HG03097 (cell line): ENCODE data around the gene LMF1.
"Not testable (repeated sequence)": the region's sequence is repeated elsewhere in the genome, so short reads cannot be mapped to it uniquely, and the experiment has no call there.

Experiments
- ATAC-seq: cut with Tn5 transposase; IDR thresholded peaks from one replicate; pipeline ENCODE4 v1.9.1; 2021; ENCODE audit not compliant: unreplicated experiment, low FRiP score

Gene LMF1

GRCh38 chr16:873889-874288 lies 96.9 kb downstream of the LMF1 start:
- ATAC-seq = no peak

DNA sequence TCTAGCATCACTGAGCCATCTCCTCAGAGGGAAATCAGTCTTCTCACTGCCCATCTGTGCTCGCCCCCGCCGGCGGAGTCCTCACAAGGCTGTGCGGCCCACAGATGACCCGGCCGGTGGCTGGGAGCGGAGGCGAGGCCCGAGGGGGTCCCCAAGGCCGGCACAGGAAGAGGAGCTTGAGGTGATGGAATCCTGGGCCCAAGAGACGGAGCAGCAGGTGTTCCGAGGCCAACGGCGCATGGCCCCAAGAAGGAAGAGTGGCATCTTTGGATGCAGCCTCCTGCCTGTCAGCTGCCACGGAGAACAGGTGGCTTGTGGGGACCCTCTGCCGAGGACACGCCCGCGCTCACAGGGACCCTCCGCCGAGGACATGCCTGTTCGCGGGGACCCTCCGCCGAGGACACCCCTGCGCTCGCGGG lies 97.5 kb downstream of the LMF1 start:
- ATAC-seq = no peak

DNA sequence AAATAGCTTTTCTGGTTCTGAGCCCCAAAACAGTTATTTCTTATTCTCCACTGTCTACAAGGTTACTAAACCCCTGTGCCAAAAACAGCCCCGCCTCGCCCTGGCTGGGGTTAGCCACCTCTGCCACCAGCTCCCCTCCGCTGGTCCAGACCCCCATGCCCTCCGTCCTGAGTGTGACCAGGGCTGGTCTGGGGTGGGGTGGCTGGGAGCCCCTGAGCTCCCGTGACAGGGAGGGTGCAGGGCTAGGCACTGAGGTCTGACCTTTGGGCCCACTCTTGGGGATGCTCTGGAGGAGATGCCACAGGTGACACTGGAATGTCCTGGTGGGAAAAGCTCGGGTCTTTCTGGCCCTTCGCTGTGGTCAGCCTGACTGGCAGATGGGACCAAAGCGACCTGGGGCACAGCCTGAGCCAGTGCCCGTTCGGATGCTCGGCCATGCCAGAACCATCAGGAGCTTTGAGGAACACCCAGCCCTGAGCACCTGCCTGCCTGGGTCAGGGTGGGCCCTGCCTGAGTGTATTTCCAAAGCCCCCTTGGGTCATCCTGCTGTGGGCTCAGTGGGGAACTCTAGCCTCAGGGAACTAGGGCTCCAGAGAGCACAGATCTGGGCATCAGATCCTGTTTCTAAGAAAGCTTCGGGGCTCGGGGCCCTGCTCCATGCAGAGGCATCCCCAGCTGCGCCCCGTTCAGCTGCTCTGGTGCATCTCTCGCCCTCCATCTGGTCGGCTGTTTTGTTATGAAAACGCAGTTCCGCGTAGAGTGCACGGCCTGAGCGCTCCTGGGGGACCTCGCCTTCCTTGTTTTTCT lies 98.1 kb downstream of the LMF1 start:
- ATAC-seq = no peak

- no peak for ATAC-seq
Measured at GRCh38 chr16:871562-872345, 99.0 kb downstream of the LMF1 start.

- no peak for ATAC-seq
Measured at GRCh38 chr16:870856-871561, 99.8 kb downstream of the LMF1 start.

DNA sequence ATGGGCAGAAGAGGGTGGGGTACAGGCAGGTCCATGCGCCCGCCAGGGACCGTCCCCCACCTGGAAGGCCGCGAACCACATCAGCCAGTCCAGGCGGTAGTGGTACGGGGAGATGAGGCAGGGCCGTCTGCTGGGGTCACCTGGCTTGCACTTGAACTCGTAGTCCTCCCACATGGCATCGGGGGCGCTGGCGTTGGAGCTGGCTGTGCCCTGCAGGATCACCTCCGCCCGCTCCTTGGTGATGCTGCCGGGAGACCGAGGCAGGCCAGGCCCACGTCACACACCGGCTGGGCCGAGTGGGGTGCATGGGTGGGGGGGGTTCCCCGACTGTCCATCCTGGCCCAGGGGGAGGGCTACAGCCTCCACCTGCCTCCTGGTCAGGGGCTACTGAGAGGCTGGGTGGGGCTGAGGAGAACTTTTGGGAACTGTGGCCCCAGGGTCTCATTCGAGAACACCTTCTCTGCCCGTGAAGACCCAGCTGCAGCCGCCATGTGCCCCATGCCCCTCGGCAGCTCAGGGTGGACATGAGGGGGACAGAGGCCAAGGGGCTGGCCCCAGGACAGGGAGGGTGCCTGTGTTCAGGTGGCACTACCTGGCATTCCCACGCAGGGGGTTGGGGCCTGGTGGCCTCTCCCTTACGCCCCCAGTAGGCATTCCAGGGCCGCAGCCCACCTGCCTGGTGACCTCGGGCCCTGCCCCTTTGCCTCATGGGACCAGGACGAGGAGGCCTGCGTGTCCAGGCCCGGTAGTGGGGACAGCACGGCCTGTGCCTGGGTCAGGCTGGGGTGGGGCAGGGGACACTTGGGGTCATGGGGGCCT lies 100.8 kb downstream of the LMF1 start:
- no peak for ATAC-seq

DNA sequence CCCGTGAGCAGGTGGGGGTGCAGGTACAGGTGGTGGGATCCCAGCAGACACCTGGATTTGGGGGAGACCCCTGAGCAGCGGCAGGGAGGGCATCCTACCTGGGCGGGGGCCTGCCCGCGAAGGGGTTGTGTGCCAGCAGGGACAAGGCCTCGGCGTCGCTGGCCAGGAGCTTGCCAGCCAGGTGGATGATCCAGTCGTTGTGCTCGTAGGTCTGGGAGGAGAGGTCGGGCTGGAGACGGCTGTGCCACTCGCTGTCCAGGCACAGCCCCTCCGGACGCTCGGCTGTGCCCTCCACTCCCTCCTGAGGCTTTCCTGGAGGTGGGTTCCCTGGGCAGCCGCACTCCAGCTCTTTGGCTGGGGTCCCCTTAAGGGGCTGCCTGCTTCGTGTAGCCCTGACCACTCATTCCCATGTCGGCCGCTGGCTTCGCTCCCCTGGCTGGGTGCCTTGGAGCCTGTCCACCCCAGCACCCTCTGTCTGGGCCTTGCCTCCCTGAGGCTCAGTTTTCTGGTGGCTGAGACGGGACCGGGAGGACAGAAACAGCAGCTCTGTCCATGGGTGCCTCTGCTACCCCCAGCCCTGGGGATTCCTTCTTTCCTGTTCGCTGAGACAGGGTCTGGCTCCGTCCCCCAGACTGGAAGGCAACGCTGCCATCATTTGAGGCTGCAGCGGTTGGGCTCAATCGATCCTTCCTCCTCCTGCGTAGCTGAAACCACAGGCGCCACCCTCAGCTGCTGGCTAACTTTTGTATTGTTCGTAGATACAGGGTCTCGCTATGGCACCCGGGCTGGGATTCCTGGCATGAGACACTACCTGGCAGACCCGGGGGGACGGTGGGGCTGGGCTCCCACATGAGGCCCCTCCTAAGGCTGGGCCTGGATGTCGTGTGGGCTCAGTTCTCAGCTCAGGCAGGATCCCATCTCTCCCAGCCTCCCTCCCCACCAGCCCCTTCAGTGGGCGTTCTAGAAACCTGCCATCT lies 101.7 kb downstream of the LMF1 start:
- no peak for ATAC-seq

DNA sequence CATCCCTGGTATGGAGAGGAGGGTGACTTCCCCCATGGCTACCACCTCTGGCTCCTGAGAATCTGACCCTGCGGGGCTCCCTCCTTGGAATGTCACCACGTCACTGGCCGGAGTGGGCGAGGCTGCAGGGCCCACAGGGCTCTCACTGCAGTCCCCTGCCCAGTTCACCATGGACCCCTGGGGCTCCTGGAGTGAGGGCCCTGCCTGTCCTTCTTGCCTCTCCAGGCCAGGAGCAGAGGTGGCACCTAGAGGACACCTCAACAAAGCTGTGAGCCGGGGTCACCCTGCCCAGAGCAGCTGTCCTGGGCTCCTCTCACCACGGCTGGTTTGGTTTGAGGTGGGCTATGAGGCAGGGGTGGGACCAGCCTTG lies 102.4 kb downstream of the LMF1 start:
- no peak for ATAC-seq

GRCh38 chr16:867421-868385 lies 103.1 kb downstream of the LMF1 start:
- ATAC-seq = no peak

DNA sequence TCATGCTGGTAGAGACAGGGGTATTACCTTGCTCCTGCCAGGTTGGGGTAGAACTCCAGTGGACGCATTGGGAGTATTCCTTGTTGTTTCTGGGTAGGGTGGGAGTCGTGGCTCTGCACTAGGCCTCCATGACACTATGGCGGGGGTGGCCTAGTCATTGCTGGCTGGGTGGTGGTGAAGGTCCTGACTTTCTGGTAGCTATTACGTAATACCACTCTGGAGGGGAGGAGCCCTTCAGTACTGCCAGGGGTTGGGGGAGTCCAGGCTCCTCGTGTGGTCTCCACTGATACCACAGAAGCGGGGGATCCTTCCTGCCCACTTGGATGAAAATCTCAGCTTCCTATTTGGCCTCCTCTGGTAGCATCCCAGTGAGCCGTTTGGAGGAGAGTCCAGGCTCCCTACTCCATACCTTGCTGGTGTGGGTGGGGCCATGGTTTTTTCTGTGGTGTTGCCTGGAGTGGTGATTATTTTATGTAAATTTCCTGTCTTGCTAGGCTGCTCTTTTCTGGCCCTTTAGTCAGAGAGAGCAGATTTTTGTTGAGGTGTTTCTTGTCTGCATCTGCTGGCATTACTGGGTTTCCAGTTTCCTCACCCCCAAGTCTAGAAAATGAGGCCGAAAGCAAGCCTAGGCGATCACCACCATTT lies 104.4 kb downstream of the LMF1 start:
- ATAC-seq = no peak

DNA sequence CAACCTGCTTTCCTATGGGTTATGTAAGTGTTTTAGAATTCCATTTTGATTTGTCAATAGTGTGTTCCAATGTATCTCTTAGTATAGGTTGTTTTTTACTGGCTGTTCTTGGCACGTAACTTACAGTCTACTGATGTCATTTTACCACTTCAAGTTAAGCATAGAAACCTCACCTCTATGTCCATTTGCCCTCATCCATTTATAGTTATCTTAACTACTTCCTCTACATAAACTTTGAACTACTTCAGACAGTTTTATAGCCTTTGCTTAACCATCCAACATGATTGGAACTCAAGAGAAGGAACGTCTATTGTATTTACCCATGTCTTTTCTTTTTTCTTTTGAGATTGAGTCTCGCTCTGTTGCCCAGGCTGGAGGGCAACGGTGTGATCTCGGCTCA lies 105.8 kb downstream of the LMF1 start:
- no peak for ATAC-seq

DNA sequence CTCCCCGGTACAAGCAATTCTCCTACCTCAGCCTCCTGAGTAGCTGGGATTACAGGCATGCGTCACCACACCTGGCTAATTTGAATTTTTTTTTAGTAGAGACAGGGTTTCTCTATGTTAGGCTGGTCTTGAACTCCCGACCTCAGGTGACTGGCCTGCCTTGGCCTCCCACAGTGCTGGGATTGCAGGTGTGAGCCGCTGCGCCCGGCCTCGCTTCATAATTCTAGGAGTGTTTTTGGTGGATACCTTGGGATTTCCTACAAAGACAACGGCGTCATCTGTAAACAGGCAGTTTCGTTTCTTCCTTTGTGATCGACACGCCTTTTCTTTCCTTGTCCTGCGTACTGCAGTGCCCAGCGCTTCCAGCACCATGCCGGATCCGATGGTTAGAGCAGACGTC lies 109.3 kb downstream of the LMF1 start:
- no peak for ATAC-seq

DNA sequence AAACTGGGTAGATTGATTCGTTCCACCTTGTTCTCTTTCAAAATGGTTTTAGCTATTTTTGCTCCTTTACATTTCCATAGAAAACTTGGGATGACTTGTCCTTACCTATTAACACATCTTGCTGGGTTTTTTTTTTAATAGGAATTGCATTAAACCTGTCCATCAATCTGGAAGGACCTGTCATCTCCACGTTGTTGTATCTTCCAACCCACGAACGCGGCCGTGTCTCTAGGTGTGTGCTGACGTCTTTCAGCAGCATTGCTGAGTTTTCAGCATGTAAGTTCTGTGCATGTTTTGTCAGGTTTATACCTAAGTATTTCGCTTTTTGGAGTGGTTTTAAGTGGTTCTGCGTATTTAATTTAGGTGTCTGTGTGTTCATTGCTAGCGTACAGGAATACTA lies 109.9 kb downstream of the LMF1 start:
- no peak for ATAC-seq

DNA sequence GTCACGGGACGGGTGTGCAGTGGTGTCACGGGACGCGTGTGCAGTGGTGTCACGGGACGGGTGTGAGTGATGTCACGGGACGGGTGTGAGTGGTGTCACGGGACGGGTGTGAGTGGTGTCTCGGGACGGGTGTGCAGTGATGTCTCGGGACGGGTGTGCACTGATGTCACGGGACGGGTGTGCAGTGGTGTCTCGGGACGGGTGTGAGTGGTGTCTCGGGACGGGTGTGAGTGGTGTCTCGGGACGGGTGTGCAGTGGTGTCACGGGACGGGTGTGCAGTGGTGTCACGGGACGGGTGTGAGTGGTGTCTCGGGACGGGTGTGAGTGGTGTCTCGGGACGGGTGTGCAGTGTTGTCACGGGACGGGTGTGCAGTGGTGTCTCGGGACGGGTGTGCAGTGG lies 111.8 kb downstream of the LMF1 start:
- ATAC-seq = not testable (repeated sequence)

DNA sequence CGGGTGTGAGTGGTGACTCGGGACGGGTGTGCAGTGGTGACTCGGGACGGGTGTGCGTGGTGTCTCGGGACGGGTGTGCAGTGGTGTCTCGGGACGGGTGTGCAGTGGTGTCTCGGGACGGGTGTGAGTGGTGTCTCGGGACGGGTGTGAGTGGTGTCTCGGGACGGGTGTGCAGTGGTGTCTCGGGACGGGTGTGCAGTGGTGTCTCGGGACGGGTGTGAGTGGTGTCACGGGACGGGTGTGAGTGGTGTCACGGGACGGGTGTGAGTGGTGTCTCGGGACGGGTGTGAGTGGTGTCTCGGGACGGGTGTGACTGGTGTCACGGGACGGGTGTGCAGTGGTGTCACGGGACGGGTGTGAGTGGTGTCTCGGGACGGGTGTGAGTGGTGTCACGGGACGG lies 112.3 kb downstream of the LMF1 start:
- not testable (repeated sequence) for ATAC-seq

- ATAC-seq = no peak
Measured at GRCh38 chr16:856811-857210, 114.0 kb downstream of the LMF1 start.

DNA sequence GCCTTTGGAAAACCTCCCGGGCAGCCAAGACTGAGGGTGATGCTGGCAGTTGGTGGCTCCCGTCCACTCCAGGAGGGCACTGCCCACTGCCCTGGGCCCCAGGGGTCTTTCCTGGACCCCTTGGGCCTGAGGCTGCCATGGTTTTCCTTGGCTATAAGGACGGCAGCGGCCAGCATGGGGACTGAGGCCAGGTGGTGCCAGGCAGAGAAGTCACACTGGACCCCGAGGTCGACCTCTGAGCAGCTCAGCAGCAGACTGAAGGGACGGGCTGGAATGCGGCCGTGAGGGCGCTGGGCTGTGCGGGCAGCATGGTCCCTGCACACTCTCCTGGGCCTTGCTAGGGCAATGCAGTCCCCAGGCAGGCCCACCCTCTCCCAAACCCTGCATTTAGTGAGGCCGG lies 114.7 kb downstream of the LMF1 start:
- ATAC-seq = no peak

- ATAC-seq = no peak
Measured at GRCh38 chr16:855471-855870, 115.3 kb downstream of the LMF1 start.
